Sigmoid colon (tissue), 4 donors: ENCODE data around the gene CPLX1.

ENCODE experiments used
- CTCF ChIP-seq, 4 experiments: fragments of 450-650 bp in 3 of 4; fragments of 200-600 bp in 1 of 4; IDR thresholded peaks; one replicate each; pipeline ENCODE4 v1.5.1; 2016 to 2019; ENCODE audit warnings: antibody characterized with exemption in 4 of 4, mild to moderate bottlenecking in 3 of 4, moderate library complexity in 2 of 4
- POLR2A ChIP-seq, 2 donors: fragments of 450-650 bp; IDR thresholded peaks; one replicate each; pipeline ENCODE4 v1.6.1; 2016; ENCODE audit warnings: antibody characterized with exemption in 2 of 2, mild to moderate bottlenecking in 2 of 2, moderate library complexity in 2 of 2
- POLR2AphosphoS5 ChIP-seq, 4 donors: sonication (generic); formaldehyde crosslinking; IDR thresholded peaks; one replicate each; pipeline ENCODE4 v1.6.1; 2017; ENCODE audit warnings: antibody characterized with exemption in 4 of 4

DNA sequence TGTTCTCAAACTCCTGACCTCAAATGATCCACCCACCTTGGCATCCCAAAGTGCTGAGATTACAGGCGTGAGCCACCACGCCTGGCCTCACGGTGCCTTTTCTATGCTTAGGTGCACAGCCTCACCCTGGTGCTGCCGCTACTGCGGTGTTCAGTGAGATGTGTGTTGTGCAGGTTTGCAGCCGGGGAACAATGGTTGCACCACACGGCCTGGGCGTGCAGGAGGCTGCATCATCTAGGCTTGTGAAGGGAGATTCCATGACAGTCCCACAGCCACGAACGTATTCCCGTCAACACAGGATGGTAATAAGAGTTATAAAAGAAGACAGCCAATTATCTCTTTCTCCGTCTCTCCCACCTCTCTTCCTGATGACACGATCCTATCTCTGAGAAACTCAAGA, 22.0 kb downstream of the CPLX1 start:
- TF ChIP-seq CTCF (IDR thresholded peaks at IDR 0.05) (no peak), POLR2A (IDR thresholded peaks at IDR 0.05) (no peak), POLR2AphosphoS5 (IDR thresholded peaks at IDR 0.05) (no peak)
